IMR-90 (cell line): ENCODE results near the gene ZMIZ2. TPM values are rescaled to one million over a fixed set of nuclear protein-coding genes. Genes with fewer than 3 reads are reported as not detected.

Experiments
- ATAC-seq: fragments of 200-7000 bp; cut with Tn5 transposase; 2 replicates; pipeline ENCODE4 v1.9.1; 2020; ENCODE audit warnings: low read depth, mild to moderate bottlenecking, moderate library complexity
- BruUV-seq: library from RNA; stranded (reverse); fragments of 400-500 nt; replicated peaks from 2 replicates; lab custom pipeline; 2021; lab: Mats Ljungman, UMichigan
- CTCF ChIA-PET: fragments of 300-600 bp; formaldehyde crosslinking; extraction: SDS; loops from one replicate; lab custom pipeline; 2021; ENCODE audit warnings: antibody characterized with exemption; lab: Yijun Ruan, JAX
- POLR2A ChIA-PET: fragments of 300-600 bp; sonication (Branson Sonifier 250); formaldehyde crosslinking; loops from one replicate; lab custom pipeline; 2022; ENCODE audit warnings: antibody characterized with exemption; ENCODE audit not compliant: unreplicated experiment; lab: Charles Lee
- DNase-seq: peaks from one replicate; pipeline ENCODE4 v3.0.0; 2013
- H2AFZ ChIP-seq: replicated peaks from 2 replicates; pipeline ENCODE3; 2013; ENCODE audit warnings: low read length, mild to moderate bottlenecking; ENCODE audit not compliant: poor library complexity
- H2AK5ac ChIP-seq: 2 replicates; pipeline ENCODE4 v1.6.1; 2013; ENCODE audit warnings: low read depth, low read length, inconsistent platforms
- H2AK9ac ChIP-seq: replicated peaks from 2 replicates; pipeline ENCODE3; 2013; ENCODE audit warnings: mild to moderate bottlenecking, low read depth, low read length, moderate library complexity; ENCODE audit not compliant: poor library complexity
- H2BK120ac ChIP-seq: 2 replicates; pipeline ENCODE4 v1.6.1; 2013; ENCODE audit warnings: low read depth, low read length, inconsistent platforms
- H2BK15ac ChIP-seq: 3 replicates; pipeline ENCODE4 v1.6.1; 2013; ENCODE audit warnings: low read depth, low read length, inconsistent platforms
- H2BK20ac ChIP-seq: 2 replicates; pipeline ENCODE4 v1.6.1; 2013; ENCODE audit warnings: low read depth, mild to moderate bottlenecking, inconsistent platforms, low read length, moderate library complexity
- H2BK5ac ChIP-seq: 2 replicates; pipeline ENCODE4 v1.6.1; 2013; ENCODE audit warnings: mild to moderate bottlenecking, low read depth, low read length, inconsistent platforms; ENCODE audit not compliant: poor library complexity, severe bottlenecking
- H3K14ac ChIP-seq: replicated peaks from 2 replicates; pipeline ENCODE4 v1.6.1; 2013; ENCODE audit warnings: low read depth, low read length, inconsistent platforms
- H3K18ac ChIP-seq: 2 replicates; pipeline ENCODE4 v1.6.1; 2013; ENCODE audit warnings: low read depth, low read length, control low read depth
- H3K23ac ChIP-seq: 2 replicates; pipeline ENCODE4 v1.6.1; 2013; ENCODE audit warnings: low read depth, low read length, inconsistent platforms
- H3K27ac ChIP-seq: 2 replicates; pipeline ENCODE4 v1.5.1; 2013; ENCODE audit warnings: mild to moderate bottlenecking, control low read depth, low read length; ENCODE audit not compliant: insufficient read depth
- H3K27me3 ChIP-seq: 2 replicates; pipeline ENCODE4 v1.6.1; 2013; ENCODE audit warnings: low read length; ENCODE audit not compliant: control insufficient read depth, insufficient read depth
- H3K36me3 ChIP-seq: 2 replicates; pipeline ENCODE4 v1.6.1; 2013; ENCODE audit warnings: low read length, mixed read lengths; ENCODE audit not compliant: control insufficient read depth, insufficient read depth
- H3K4ac ChIP-seq: 2 replicates; pipeline ENCODE4 v1.6.1; 2013; ENCODE audit warnings: low read depth, low read length, inconsistent platforms
- H3K4me1 ChIP-seq: 2 replicates; pipeline ENCODE4 v1.6.1; 2013; ENCODE audit warnings: low read length, mixed read lengths; ENCODE audit not compliant: control insufficient read depth, insufficient read depth
- H3K4me2 ChIP-seq: 2 replicates; pipeline ENCODE4 v1.6.1; 2013; ENCODE audit warnings: low read depth, mild to moderate bottlenecking, control low read depth, low read length, moderate library complexity
- H3K4me3 ChIP-seq: 2 replicates; pipeline ENCODE4 v1.5.1; 2013; ENCODE audit warnings: low read depth, mild to moderate bottlenecking, control low read depth, low read length, moderate library complexity; ENCODE audit not compliant: insufficient read depth
- H3K56ac ChIP-seq: 2 replicates; pipeline ENCODE4 v1.6.1; 2013; ENCODE audit warnings: low read length, inconsistent platforms; ENCODE audit not compliant: insufficient read depth; ENCODE audit errors: extremely low read depth
- H3K79me1 ChIP-seq, 2 experiments: 2 replicates each; pipeline ENCODE4 v1.6.1; 2013; ENCODE audit warnings: low read length in 2 of 2, inconsistent platforms in 1 of 2, low read depth in 1 of 2
- H3K9ac ChIP-seq: 2 replicates; pipeline ENCODE4 v1.6.1; 2013; ENCODE audit warnings: low read depth, low read length, control low read depth
- H3K9me1 ChIP-seq: 2 replicates; pipeline ENCODE4 v1.6.1; 2013; ENCODE audit warnings: low read length, inconsistent platforms; ENCODE audit not compliant: insufficient read depth
- H3K9me3 ChIP-seq: 2 replicates; pipeline ENCODE4 v1.6.1; 2013; ENCODE audit warnings: low read length; ENCODE audit not compliant: control insufficient read depth, insufficient read depth
- H4K20me1 ChIP-seq: 2 replicates; pipeline ENCODE4 v1.6.1; 2013; ENCODE audit warnings: low read length, inconsistent platforms; ENCODE audit not compliant: insufficient read depth
- H4K5ac ChIP-seq: 2 replicates; pipeline ENCODE4 v1.6.1; 2013; ENCODE audit warnings: mild to moderate bottlenecking, low read depth, low read length, control low read depth
- H4K8ac ChIP-seq, 2 experiments: 2 replicates each; pipeline ENCODE4 v1.6.1; 2013; ENCODE audit warnings: low read depth in 2 of 2, low read length in 2 of 2, control low read depth in 1 of 2, inconsistent platforms in 1 of 2
- H4K91ac ChIP-seq: 2 replicates; pipeline ENCODE4 v1.6.1; 2013; ENCODE audit warnings: low read depth, low read length, inconsistent platforms; ENCODE audit not compliant: insufficient read depth
- CEBPB ChIP-seq: IDR thresholded peaks from 2 replicates; pipeline ENCODE4 v1.6.1; 2012; ENCODE audit warnings: low read depth, low read length, improper control_type of control experiment
- MAFK ChIP-seq: IDR thresholded peaks from 2 replicates; pipeline ENCODE4 v1.6.1; 2012; ENCODE audit warnings: low read depth, low read length, improper control_type of control experiment
- MXI1 ChIP-seq: IDR thresholded peaks from 2 replicates; pipeline ENCODE4 v1.6.1; 2012; ENCODE audit warnings: low read depth, mild to moderate bottlenecking, low read length, moderate library complexity, borderline replicate concordance
- RFX5 ChIP-seq: IDR thresholded peaks from 2 replicates; pipeline ENCODE4 v1.8.0; 2012; ENCODE audit warnings: low read depth, mild to moderate bottlenecking, low read length, moderate library complexity
- WGBS, 2 experiments: methylation state at CpG; one replicate each; pipeline versions ENCODE4 v1.1.5 to v1.1.7; 2013; ENCODE audit warnings: missing lambda C conversion rate in 2 of 2; ENCODE audit not compliant: insufficient read length in 1 of 2; ENCODE audit errors: extremely low coverage in 2 of 2; 5-methylcytosine and 5-hydroxymethylcytosine counted together
- dilution Hi-C: fragments of 300-500 bp; cut with HindIII; formaldehyde crosslinking; loops from one replicate; pipeline ENCODE4 v1.14.3; 2018; ENCODE audit warnings: low sequenced_read_pairs; ENCODE audit not compliant: unreplicated experiment
- in situ Hi-C: fragments of 300-500 bp; cut with MboI; formaldehyde crosslinking; loops from 3 replicates; pipeline ENCODE4 v1.14.3; 2019; ENCODE audit warnings: low sequenced_read_pairs, inconsistent platforms, mixed read lengths
- intact Hi-C: fragments of 100-400 bp; cut with micrococcal nuclease; formaldehyde crosslinking; loops from 2 replicates; pipeline ENCODE4 v1.10.0; 2022
- polyA plus RNA-seq, 3 experiments: library from polyadenylated mRNA; depleted of rRNA; stranded (reverse); fragments of >200 nt; gene quantifications; 2 replicates each; pipeline ENCODE4 v1.2.3, GENCODE V29; 2012; ENCODE audit warnings: low replicate concordance in 1 of 3
- total RNA-seq: library from RNA; depleted of rRNA; stranded (reverse); fragments of >200 nt; gene quantifications from 2 replicates; pipeline ENCODE4 v1.2.3, GENCODE V29; 2012
- TF ChIP-seq, protein P1 (sequence below): conservative IDR thresholded peaks from 2 replicates; pipeline ENCODE4 v1.5.1; 2012; ENCODE audit warnings: mild to moderate bottlenecking, low read depth, low read length, improper control_type of control experiment
- TF ChIP-seq, protein P2 (sequence below): fragments of 150-350 bp; IDR thresholded peaks from 2 replicates; pipeline ENCODE4 v1.6.1; 2016; ENCODE audit warnings: low read depth, mild to moderate bottlenecking, low read length, moderate library complexity, borderline replicate concordance

Gene ZMIZ2
- total and polyA plus RNA-seq, 2 of the 4 experiments (the other 2 are of a cell fraction) = 3.0 to 24.0 TPM

DNA sequence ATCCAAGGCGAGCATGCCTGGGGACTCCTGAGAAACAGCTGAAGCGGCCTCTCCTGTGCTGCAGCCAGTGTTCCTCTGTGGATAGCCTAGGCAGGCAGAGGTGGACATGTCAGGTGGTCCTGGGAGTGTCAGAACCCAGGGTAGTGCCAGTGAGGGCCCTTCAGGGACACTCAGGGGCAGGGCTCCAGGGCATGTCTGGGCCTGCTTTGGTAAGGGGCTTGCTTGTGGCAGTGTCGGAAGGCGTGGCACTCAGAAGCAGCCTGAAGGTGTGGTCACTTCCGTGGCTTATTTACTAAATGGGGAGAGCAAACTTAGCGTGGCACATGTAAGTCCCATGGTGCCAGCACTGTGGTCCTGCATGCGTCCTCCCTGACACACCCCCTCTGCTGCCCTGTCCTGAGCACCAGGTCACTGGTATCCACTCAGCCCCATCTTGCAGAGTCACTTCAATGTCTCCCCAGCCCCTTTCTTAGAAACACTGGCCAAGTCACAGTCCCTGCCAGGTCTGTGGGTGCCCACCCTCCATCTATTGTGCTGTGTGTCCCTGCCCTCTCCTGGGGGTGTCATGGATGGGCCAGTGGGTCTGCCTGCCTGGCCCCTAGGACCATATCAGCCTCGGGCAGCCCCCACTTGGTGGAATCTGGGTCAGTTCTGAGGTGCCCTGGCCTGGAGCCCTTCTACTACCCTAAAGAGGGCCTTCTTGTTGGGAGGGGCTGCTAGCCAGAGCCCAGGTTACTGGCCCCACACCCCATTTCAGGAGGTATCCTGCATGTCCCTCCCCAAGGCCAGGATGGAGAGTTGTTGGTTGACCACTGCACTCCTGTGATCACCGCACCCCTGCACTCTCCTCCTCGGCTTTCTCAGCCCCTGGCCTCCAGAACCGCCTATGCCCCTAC is 6.4 kb downstream of the ZMIZ2 start:
- H2BK5ac ChIP-seq = peak overlapping the region; percentile 7
- no peak overlapping the region for H2BK120ac ChIP-seq
- no peak overlapping the region for H3K4me2 ChIP-seq
- no peak overlapping the region for H3K27ac ChIP-seq
- dilution Hi-C loops = no loop called here
- peaks cover 37% of the 10 kb centered on the region for H4K20me1 ChIP-seq
- H3K18ac ChIP-seq = no peak overlapping the region
- H3K36me3 ChIP-seq = peaks cover 33% of the 10 kb centered on the region
- no peak overlapping the region for H3K56ac ChIP-seq
- TF ChIP-seq MXI1 (no peak), CEBPB (no peak), MAFK (no peak), RFX5 (no peak)
- TF ChIP-seq, protein P1, sequence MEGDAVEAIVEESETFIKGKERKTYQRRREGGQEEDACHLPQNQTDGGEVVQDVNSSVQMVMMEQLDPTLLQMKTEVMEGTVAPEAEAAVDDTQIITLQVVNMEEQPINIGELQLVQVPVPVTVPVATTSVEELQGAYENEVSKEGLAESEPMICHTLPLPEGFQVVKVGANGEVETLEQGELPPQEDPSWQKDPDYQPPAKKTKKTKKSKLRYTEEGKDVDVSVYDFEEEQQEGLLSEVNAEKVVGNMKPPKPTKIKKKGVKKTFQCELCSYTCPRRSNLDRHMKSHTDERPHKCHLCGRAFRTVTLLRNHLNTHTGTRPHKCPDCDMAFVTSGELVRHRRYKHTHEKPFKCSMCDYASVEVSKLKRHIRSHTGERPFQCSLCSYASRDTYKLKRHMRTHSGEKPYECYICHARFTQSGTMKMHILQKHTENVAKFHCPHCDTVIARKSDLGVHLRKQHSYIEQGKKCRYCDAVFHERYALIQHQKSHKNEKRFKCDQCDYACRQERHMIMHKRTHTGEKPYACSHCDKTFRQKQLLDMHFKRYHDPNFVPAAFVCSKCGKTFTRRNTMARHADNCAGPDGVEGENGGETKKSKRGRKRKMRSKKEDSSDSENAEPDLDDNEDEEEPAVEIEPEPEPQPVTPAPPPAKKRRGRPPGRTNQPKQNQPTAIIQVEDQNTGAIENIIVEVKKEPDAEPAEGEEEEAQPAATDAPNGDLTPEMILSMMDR = no peak
- TF ChIP-seq, protein P2, sequence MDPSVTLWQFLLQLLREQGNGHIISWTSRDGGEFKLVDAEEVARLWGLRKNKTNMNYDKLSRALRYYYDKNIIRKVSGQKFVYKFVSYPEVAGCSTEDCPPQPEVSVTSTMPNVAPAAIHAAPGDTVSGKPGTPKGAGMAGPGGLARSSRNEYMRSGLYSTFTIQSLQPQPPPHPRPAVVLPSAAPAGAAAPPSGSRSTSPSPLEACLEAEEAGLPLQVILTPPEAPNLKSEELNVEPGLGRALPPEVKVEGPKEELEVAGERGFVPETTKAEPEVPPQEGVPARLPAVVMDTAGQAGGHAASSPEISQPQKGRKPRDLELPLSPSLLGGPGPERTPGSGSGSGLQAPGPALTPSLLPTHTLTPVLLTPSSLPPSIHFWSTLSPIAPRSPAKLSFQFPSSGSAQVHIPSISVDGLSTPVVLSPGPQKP = no peak
- no peak overlapping the region for H3K4me3 ChIP-seq
- no TSS peak for BruUV-seq
- no peak overlapping the region for H2BK20ac ChIP-seq
- ATAC-seq (no peak), DNase-seq (no peak)
- H3K79me1 ChIP-seq = peaks cover 27 to 80% of the 10 kb centered on the region in 2 experiments
- peaks cover 22% of the 10 kb centered on the region for H3K4me1 ChIP-seq
- H3K27me3 ChIP-seq = no peaks in the 10 kb centered on the region
- H2BK15ac ChIP-seq = no peak overlapping the region
- 0 out of 2 replicates have a peak overlapping the region, but pooled peaks have one; percentile 5 for H4K91ac ChIP-seq
- no peak overlapping the region; the same call in 1 of the 2 replicates for H3K23ac ChIP-seq
- no peak overlapping the region for H3K9ac ChIP-seq
- peak overlapping the region; percentile 46 for H2AFZ ChIP-seq
- WGBS, 2 experiments = 98% methylated on average over 6 of the region's 11 CpGs; no CpG with 5 or more reads in 1 of the 2 experiments
- CTCF ChIA-PET = no interaction called here
- H3K9me3 ChIP-seq = no peaks in the 10 kb centered on the region
- H4K8ac ChIP-seq = 0 out of 4 replicates have a peak overlapping the region, but pooled peaks of 1 of the 2 experiments have one; percentile 10
- H3K14ac ChIP-seq = no peak overlapping the region
- peaks cover 12% of the 10 kb centered on the region for H3K9me1 ChIP-seq
- in situ Hi-C loops = no loop called here
- peak overlapping the region; percentile 22; the same call in 1 of the 2 replicates for H3K4ac ChIP-seq
- H4K5ac ChIP-seq = no peak overlapping the region
- POLR2A ChIA-PET = no interaction called here
- intact Hi-C loops = loop anchor here (5.0 kb wide), 1 partner anchor 168 kb away; no protein-coding TSS in a partner anchor
- H2AK5ac ChIP-seq = 0 out of 2 replicates have a peak overlapping the region, but pooled peaks have one; percentile 62
- H2AK9ac ChIP-seq = peak overlapping the region; percentile 51
